NCI-H1092 treated with DMSO at 0.1 percent for 48 hours (cell line): ENCODE results near the gene CDH26.

ENCODE experiments used
- DNase-seq: peaks from one replicate; lab custom pipeline; 2025; lab: John Stamatoyannopoulos, UW

CDH26 gene

DNA sequence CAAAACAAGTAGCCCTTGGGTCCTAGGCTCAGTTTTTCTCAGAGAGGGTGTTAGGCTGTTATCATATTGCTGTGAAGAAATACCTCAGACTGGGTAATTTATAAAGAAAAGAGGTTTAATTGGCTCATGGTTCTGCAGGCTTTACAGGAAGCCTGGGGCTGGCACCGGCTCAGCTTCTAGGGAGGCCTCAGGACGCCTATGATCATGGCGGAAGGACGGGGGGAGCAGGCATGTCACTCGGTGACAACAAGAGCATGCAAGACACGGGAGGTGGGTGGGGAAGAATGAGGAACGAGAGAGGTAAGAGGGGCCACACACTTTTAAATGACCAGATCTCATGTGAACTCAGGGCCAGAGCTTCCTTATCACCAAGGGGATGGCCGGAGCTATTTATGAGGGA lies 26.9 kb downstream of the CDH26 start:
- DNase-seq, result no peak

DNA sequence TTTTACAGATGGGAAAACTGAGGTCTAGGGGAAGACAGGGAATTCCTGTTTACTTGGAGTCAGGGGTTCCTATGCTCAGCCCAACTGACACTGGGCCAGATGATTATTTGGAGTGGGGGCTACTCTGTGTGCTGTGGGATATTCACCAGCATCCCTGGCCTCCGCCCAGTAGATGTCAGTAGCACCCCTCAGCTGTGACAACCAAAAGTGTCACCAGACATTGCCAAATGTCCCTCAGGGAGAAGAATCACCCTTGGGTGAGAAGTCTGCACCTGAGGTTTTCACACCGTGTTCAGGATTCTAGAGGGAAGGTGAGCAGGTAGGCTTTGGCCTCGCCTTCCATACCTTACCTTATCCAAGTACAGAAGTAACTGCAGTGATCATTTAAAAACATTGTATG lies 27.6 kb downstream of the CDH26 start:
- peak; percentile 34 for DNase-seq

DNA sequence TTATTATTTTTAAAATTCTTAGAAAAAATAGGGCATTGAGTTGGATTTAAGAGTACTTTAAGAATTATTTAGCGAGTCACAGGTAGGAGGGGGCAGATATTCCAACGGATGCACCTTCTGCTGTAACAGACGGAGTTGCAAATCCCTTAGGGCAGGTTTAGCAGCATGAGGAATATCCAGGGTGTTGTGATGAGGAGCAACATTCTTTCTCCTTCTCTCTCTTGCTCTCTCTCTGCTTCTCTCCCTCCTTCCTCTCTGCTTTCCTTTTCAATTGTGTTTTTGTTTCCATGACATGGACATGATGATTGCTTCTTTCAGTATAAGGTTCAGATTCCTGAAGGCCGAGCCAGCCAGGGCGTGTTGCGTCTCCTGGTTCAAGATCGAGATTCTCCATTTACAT lies 28.9 kb downstream of the CDH26 start:
- no peak for DNase-seq

DNA sequence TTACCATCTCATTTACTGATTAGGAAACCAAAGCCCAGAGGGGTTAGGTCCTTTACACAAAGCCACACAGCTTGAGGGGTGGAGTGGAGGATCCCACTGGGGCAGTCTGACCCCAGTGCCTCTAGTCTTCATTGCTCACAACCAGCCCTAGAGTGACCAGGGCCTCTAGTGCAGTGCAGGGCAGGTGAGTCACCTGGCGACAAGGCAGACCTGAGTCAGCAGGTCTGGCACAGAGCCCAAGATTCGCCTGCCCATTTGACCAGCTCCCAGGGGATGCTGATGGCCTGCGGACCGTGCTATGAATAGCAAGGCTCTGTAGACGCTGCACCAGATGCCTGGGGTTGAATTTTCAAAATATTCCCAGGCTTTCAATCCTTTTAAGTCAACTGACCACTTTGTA lies 29.9 kb downstream of the CDH26 start:
- no peak for DNase-seq

DNA sequence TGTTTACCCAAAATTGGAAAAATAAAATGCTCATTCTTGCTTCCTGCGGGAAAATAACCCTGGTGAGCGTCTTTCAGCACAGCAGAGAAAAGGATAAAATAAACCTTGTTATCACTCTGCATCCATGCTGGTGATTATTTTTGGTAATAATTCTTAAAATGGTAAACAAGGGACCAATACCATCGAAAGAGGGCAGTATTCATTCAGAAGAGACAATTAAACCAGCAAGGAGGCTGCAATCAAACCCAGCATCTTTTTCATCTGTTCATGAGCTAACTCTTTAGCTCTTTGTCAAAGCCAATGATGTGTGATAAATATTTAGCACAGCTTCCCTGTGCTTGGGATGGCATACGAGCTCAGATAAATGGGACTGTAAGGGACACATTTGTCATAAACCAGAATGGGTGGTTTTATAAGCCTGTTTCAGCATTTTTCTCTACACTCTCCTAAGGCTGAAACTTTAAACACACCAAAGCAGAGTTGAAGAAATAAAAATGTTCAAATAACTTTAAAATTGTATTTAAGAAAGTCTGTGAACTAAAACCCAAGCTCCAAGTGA lies 34.4 kb downstream of the CDH26 start:
- peak; percentile 13 for DNase-seq

DNA sequence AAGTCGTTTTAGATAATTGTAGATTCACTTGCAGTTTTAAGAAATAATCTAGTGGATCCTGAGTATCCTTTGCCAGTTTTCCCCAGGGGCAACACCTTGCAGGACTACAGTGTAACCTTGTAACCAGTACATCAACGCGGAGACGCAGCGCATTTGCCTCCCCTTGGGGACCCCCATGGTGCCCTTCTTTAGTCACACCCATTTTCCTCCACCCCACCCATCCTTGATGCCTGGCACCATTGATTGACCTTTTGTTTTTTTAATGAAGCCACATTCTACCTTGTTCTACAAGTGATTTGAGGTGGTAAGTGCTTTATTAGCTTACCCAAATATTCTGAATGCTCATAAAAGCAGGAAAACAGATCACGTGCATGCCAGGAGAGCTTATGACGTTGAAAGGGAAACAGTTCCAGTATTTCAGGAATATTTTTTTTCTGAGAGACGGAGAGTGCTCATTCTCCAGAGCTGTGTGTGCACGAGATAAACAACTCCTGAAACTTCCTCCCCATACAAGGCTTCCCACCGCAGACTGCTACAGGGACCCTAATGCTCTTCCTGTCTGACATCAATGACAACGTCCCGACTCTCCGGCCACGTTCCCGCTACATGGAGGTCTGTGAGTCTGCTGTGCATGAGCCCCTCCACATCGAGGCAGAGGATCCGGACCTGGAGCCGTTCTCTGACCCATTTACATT lies 35.7 kb downstream of the CDH26 start:
- DNase-seq, result no peak

DNA sequence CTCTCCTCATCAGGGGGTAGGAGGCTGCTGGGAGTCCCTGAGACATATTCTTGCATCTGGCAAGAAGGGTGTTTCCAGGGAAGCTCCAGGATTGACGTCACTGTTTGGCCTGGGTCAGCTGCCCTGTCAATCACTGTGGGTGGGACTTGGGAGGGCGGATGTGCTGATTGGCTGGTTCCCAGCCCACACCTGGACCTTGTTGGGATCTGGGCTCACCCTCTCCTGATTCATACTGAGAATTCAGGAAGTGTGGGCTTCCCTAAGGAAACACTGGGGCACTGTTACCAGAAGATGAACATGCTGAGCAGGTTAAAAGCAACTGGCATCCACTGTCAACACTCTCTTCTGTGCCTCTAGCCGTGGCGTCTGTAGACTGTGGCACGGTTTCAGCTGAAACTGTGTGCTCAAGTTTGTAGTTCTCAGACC lies 36.5 kb downstream of the CDH26 start:
- no peak for DNase-seq

DNA sequence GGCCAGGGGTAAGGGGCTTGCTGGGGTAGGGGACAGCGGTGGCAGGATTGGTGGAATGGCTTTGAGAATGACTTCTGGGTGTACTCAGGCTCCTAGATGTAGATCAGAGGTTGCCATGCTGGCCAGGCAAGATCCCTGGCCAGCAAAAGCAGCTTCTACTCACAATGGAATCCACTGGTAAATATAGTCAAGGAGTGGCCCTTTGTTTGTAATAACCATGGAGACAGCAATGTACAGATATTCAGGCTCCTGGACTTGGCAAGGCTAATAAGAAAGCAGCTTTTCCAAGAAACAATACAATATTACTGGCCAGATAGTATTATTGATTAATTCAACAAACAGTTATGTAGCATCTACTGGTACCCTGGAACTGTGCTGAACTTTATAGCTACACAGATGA lies 37.9 kb downstream of the CDH26 start:
- DNase-seq, result no peak

DNA sequence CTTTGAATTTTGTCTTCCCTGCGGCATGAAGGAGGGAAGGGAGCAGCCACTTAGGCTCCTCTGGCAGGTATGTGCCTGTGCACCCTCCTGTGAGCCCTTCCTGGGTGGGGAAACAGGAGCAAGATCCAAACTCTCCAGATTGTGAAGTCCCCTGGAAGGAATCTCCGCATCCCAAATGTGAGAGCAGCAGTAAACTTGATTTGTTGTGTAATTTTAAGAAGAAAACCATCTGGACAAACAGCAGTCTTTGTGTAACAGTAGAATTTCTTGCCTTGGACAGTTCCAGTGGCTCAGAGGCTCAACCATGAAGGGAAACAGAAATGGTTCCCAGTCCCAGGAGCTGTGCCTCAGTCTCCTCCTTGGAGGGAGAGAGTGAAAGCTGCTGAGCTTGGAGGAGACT lies 39.7 kb downstream of the CDH26 start:
- DNase-seq, result no peak

DNA sequence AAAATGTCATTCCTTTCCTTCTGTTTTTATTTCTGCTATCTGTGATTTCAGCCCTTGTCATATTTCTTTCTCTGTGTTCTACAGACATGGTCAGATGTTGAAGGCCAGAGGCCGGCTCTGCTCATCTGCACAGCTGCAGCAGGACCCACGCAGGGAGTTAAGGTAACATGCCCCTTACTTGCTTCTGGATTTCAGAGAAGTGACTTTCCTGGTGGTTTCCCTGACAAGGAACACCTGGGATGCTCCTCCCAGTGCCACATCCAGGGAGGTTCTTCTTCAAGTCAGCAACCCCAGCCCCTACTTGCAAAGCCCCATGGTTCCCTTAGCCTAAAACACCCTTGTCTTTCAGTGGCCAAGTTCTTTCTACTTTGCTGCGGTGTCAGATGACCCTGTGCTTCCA lies 41.3 kb downstream of the CDH26 start:
- no peak for DNase-seq

DNA sequence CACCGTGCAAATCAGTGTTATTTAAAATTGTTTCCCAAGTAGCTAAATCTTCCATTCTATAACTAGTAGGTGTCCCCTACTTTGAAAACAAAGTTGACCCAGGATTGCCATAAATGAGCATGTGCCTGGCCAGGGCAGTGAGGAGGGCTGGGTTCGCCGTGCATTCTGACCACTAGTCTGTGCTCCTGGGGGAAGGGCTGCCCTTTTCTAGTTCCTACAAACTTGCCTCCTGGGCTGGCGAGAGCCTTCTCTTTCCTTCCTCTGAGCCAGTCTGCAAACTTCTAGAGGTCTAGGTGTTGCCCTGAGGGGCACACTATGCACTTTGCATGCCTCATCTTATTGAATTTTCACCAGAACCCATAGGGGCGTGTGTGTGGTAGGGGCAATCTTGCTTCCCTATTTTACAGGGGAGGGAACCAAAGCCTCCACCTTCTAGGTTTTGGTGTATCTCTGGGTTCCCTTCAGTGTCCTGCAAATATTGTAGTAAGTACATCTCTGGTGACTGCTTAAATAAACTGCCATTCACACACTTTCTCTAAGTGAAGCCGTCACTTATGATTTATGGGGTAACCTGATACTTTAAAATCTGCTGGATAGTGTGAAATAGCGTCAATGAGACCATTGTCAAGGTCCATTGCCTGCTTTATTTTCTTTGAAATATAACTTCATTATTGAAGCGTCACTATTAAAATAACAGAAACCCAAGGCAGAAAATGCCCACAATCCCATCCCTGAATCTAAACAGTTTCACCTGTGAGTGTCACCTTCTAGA lies 42.2 kb downstream of the CDH26 start:
- peak; percentile 35 for DNase-seq

DNA sequence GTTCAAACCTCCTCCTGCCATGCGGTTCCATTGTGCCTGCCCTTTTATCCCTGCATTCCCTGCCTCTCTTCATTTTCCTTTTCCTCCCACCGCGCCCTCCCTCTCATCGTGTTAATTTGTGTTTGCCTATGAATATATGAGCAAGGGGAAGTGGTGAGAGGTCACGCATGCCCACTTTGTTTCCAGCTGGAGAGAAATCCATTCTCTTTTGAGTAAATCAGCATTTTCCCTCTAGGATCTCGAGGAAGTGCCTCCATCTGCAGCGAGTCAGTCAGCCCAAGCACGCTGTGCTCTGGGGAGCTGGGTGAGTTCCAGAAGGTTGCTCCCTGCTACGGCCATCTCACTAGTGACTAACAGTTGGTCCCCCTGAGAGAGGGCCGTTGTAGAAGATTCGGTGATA lies 42.9 kb downstream of the CDH26 start:
- peak; percentile 56 for DNase-seq

DNA sequence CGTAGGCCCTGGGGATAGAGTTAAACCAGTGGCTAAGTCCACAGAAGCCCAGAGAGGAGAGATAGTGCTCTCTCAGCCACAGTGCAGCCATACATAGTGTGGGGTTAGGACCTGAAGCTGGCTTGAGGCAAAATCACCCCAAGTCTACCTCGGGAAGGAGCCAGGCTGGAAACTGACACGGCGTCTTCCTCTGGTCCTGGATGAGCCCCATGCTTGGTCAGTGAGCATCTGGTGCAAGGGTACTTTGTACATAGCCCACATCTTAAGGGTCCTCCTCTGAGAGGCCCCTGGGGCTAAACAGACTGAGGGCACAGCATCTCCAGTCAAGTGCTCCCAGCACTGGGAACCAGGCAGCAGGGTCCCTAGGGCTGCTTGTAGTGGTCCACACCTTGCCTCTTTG lies 45.6 kb downstream of the CDH26 start:
- DNase-seq, result no peak

DNA sequence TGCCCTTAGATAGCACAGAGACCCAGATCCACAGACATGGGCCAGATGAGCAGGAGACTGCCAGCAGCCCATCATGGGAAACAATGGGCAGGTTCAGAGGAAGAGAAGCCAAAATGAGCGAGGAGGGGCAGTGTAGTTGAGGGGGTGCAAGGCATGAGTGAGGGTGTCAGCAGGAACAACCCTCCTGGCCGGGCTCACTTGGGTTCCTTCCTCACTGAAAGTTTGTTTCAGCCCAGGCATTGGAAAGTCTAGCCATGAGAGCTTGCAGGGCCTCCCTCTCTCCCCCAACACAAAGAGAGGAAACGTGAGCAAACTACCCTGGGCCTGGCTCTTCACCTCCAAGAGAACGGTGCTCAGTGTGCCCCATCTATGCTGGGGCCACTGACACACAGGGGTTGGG lies 48.0 kb downstream of the CDH26 start:
- no peak for DNase-seq

DNA sequence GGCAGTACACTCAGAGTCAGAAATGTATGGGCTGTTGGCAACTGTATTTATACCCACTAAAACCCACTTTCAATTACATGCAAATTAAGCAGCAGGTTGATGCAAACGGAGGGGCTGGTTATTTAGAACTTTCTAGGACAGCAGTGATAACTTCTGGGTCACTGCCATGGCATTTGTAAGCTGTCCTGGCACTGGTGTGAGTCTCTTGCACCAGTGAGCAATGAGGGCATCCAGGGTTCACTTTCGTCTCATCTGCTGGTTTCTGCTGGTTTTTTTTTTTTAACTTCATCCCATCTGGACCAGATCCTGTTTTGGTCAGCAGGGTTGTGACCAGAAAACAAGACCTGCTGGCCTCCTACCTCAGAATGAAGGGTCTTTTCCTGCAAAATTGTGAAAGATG lies 49.2 kb downstream of the CDH26 start:
- DNase-seq, result no peak

DNA sequence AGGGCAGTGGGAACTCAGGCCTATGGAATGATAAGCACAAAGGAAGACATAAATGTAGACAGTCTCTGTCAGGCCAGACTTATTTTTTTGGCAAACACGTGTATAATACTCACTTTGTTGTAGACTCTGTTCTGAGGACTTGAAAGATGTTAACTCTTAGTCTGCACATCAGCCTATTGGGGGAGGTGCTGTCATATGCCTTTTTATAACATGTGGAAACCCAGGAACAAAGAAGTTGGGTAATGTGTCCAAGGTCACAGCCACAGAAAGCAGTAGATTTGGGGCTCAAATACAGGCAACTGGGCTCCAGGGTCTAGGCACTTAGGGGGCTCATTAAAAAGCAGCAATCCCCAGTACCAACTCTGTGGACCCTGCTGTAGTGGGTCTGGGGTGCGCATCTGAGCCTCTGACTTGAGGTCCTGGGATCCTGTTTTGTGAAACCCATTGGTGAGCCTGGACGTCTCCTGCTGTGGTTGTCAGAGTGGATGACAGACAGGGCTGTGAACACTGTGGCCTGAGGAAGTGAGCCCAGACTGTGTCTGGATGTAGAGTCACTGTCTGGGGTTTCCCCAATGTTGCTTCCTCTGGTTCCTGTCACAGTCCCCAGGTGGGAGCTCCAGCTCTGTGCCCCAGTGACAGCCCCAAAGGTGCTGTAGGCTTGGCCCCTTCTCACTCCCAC lies 50.0 kb downstream of the CDH26 start:
- DNase-seq, result no peak

DNA sequence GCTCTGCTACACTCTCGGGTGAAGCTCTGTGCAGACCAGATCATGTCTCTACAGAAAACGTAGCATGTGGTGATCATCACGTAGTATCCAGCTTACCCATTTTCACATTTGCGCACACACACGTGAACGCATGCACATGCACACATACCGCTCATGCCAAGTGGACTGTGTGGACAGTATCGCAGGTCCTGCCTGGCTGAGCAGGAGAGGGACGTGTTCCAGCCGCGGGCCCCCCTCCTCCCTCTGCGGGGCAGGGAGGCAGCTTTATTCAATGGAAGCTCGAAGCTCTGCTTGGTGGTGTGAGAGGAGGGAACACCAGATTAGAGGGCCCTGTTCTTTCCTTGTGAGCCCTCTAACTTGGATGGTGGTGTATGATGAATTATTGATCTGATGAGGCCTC lies 51.1 kb downstream of the CDH26 start:
- DNase-seq, result no peak

DNA sequence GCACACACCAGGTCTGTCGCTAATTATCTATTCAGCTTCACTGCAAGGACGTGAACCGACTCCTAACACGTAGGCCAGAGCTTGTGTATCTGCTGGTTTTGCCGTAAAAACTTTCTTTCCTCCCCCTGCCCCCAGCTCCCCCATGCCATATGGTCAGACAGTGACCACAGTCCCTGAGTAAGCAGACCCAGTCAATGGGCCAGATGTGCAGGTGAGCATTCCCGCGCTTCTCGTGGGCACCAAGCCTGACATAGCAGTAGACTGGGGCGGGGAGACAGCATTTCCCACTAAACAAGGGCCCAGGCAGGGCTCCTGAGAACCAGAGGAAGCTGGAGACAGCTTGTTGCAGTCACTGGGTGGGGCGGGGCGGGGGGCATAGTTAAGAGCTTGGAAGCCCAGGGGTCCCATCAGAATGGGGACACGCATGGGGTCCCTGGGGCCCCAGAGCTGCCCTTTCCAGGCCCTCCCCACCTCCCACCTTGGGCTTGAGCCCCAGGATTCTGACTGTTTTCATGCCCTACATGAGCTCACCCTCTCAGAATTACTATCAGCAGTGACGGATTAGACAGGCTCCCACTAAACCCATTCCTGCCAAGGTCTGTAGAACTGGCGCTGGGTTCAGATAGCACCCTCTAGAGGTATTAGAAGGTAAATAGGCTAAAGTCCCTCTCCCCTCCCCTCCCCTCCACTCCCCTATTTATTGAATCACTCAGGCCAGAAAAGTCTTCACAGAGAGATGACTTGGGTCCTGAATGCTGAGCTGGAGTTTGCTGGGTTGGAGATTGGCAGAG lies 51.8 kb downstream of the CDH26 start:
- DNase-seq, result peak; percentile 17

DNA sequence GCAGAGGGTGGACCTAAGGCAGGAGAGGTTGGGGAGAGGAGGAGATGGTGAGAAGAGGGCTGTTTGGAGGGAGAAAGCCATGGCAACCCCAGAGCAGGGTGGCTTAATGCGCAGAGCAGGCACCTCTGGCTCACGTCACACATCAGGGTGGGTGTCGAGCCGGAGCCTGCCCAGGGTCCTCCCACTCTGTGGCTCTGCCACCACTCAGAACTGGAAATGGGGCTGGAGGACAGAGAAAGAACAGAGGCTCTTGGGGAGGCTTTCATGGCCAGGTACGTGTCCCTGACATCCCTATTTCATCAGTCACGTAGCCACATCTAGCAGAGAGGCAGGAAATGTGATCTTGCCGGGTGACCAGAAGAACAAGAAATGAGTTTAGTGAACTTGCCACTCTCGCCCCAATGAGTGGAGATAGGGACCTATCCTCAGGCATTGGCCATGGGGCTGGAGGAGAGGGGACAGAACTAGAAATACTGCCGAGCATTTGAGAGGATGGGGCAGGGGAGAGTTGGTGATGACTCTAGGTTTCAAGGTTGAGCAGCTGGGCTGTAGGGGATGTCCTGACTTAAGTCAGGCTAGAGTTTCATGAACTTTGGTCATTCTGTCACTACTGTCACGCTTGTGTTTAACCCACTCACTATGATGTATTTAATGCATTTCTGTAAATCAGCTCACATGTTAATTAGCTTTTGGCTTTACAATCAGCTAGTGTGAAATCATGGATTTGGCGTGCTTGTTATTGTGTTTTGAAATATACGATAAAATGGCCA lies 52.7 kb downstream of the CDH26 start:
- DNase-seq, result peak; percentile 16

DNA sequence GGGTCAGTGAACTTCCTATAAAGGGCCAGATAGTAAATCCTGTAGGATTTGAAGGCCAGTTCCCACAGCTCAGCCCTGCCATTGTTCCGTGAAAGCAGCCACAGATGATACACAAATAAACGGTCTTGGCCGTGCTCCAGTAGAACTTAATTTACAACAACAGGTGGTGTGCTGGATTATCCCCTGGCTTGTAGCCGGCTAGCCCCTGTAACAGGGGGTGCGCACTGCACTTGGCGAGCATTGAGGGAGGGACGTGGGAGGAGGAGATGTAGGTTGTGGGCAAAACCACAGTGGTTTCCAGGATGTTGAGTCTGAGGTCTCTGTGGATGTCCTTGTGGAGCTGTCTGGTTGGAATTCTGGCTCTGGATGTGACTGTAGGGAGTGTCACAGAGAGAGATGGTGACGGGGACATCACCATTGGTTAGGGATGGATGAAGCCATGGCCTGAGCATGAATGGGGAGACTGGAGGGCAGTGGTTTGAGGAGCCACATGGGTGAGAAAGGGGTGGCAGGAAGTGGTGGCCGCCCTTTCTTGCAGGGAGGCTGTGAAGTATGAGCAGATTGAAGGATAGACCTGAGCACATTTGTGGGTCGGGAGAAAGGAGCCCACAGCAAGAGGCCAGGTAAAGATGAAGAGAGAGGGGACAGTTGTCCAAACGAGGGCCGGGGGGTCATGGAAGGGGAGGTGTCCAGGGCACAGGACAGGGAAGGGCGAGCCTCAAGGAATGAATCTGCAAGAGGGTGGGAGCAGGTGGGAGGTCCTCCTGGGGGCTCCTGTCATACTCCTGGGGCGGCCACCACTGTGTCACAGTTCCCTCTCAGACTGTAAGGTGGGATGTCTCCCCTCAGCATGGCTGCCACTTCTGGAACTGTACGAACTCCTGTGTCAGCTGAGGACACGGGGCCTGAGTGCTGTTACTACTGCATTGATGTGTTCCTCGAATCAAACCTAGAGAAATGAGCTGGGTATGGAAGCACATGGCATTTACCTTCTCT lies 53.6 kb downstream of the CDH26 start:
- peak; percentile 90 for DNase-seq
